ENCODE results near the gene NBAS.
A peak's percentile ranks its signal among the peaks of the same experiment; 100 is the strongest.
"Not testable (repeated sequence)": the region's sequence is repeated elsewhere in the genome, so short reads cannot be mapped to it uniquely, and the experiment has no call there.

The NBAS gene

GRCh38 chr2:15520346-15520745 lies 40.8 kb downstream of the NBAS start:
- no peak for DNase-seq

GRCh38 chr2:15518759-15519158 lies 42.4 kb downstream of the NBAS start:
- not testable (repeated sequence) for DNase-seq

GRCh38 chr2:15517793-15518192 lies 43.3 kb downstream of the NBAS start:
- no peak for DNase-seq

- DNase-seq, result no peak
Measured at GRCh38 chr2:15511686-15512085, 49.4 kb downstream of the NBAS start.

GRCh38 chr2:15510552-15510951 lies 50.6 kb downstream of the NBAS start:
- DNase-seq, result no peak

GRCh38 chr2:15510131-15510530 lies 51.0 kb downstream of the NBAS start:
- DNase-seq, result no peak

GRCh38 chr2:15507697-15508096 lies 53.4 kb downstream of the NBAS start:
- DNase-seq, result no peak

- DNase-seq, result no peak
Measured at GRCh38 chr2:15507061-15507460, 54.1 kb downstream of the NBAS start.

- DNase-seq, result no peak
Measured at GRCh38 chr2:15506229-15506819, 54.8 kb downstream of the NBAS start.

- DNase-seq, result no peak
Measured at GRCh38 chr2:15504882-15505663, 56.1 kb downstream of the NBAS start.

GRCh38 chr2:15499251-15499650 lies 61.9 kb downstream of the NBAS start:
- not testable (repeated sequence) for DNase-seq

- no peak for DNase-seq
Measured at GRCh38 chr2:15498554-15498953, 62.6 kb downstream of the NBAS start.

GRCh38 chr2:15494877-15495276 lies 66.3 kb downstream of the NBAS start:
- DNase-seq, result peak; percentile 28

GRCh38 chr2:15492773-15493325 lies 68.3 kb downstream of the NBAS start:
- DNase-seq, result no peak

GRCh38 chr2:15486770-15487169 lies 74.4 kb downstream of the NBAS start:
- DNase-seq, result no peak

- DNase-seq, result no peak
Measured at GRCh38 chr2:15485949-15486348, 75.2 kb downstream of the NBAS start.

GRCh38 chr2:15481000-15481399 lies 80.1 kb downstream of the NBAS start:
- no peak for DNase-seq

GRCh38 chr2:15480552-15480951 lies 80.6 kb downstream of the NBAS start:
- DNase-seq, result no peak

- DNase-seq, result no peak
Measured at GRCh38 chr2:15472876-15473275, 88.3 kb downstream of the NBAS start.

- peak; percentile 85 for DNase-seq
Measured at GRCh38 chr2:15472133-15472532, 89.0 kb downstream of the NBAS start.

- DNase-seq, result peak; percentile 3
Measured at GRCh38 chr2:15471606-15472005, 89.5 kb downstream of the NBAS start.

- no peak for DNase-seq
Measured at GRCh38 chr2:15460112-15460620, 101.0 kb downstream of the NBAS start.

GRCh38 chr2:15458277-15458676 lies 102.9 kb downstream of the NBAS start:
- DNase-seq, result no peak

GRCh38 chr2:15457868-15458267 lies 103.3 kb downstream of the NBAS start:
- DNase-seq, result no peak
